Stimulated activated CD4-positive, alpha-beta T cell treated with anti-CD3 and anti-CD28 coated beads, TNF-alpha, amount 100 ng/mL, for 1 hour (primary cell): ENCODE data around the gene ANKS1B.
"Not testable (repeated sequence)": the region's sequence is repeated elsewhere in the genome, so short reads cannot be mapped to it uniquely, and the experiment has no call there.

ENCODE experiments used
- DNase-seq, 3 donors: peaks; one replicate each; pipeline ENCODE4 v3.0.0-alpha.2; 2020; ENCODE audit warnings: low read depth in 3 of 3, low spot score in 1 of 3

The ANKS1B gene

DNA sequence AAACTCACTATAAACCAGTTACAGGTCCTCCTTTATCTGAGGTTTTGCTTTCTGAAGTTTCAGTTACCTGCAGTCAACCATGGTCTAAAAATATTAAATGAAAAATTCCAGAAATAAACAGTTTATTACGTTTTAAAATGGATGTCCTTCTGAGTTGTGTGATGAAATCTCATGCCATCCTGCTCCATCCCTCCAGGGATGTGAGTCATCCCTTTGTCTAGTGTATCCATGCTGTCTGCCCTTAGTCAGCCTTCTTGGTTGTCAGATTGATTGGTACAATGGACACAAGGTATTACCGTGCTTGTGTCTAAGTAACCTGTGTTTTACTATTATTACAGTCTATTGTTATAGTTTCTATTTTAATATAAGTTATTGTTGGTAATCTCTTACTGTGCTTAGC is 1011.3 kb downstream of the ANKS1B start:
- DNase-seq = no peak

DNA sequence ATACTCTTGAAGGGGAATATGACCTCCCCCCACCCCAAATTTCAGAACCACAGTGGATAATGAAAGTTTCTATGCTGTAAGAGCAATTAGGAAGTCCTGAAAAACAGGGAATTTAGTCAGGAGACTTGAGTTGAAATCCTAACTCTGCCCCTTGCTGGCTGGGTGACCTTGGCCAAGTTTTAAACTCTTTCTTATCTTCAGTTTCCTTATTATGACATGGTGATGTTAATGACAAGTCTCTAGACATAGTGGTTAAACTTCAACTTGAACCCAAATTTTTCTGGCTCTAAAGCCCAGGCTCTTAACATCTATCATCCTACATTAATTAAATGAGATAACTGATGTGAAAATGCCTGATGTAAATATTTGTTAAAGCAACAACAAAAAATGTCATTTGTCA is 1013.8 kb downstream of the ANKS1B start:
- no peak for DNase-seq

DNA sequence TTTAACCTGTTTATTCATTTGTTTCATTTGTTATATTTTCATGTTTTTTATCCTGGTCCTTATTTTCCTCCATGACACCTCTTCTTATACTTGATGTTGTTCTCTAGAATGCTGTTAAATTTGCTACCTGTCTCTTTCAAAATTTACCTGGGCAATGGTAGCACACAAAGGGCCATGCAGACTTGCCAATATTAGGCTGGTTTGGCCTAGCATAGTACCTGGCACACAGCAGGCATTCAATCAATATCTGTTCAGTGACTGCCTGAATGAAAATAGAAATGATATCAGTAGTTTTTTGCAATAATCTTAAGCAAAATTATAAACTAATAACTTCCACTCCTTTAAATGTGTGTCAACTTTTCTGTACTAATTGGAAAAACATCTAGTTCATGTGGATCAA is 1014.5 kb downstream of the ANKS1B start:
- no peak for DNase-seq

GRCh38 chr12:98968896-98969295 is 1015.8 kb downstream of the ANKS1B start:
- no peak for DNase-seq

- DNase-seq = not testable (repeated sequence)
Measured at GRCh38 chr12:98957135-98957534, 1027.6 kb downstream of the ANKS1B start.

DNA sequence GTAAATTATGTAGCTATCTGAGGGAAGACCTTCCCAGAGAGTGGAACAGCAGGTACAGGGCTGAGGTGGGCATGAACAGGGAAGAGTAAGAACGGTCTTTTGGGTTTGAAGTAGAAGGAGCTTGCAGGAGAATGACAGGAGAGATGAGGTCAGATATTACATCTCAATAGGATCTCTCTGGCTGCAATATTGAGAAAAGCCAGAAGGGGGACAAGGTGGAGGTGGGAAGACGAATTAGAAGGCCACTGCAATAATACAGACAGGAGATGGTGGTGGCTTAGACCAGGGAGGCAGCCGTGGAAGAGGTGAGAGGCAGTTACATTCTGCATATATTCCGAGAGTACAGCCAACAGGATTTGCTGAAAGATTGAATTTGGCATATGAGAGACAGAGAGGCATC is 1029.5 kb downstream of the ANKS1B start:
- no peak for DNase-seq

DNA sequence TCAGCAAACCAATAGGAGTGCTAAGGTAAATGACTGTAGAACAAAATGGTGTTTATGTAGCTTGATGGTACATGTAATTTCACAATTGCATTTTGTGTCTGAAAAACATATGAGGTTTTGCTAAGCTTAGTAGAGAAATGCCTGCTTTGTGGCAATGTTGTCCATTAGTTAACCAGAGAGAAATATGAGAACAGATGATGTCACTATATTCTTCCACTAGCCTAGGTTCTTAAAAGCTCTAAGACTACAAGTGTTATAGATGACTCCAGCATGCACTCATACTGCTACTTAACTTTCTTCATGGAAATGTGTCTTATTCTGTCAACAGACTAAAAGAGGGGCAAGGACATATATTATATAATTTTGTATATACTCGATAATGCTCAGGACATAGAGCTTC is 1030.2 kb downstream of the ANKS1B start:
- no peak for DNase-seq

DNA sequence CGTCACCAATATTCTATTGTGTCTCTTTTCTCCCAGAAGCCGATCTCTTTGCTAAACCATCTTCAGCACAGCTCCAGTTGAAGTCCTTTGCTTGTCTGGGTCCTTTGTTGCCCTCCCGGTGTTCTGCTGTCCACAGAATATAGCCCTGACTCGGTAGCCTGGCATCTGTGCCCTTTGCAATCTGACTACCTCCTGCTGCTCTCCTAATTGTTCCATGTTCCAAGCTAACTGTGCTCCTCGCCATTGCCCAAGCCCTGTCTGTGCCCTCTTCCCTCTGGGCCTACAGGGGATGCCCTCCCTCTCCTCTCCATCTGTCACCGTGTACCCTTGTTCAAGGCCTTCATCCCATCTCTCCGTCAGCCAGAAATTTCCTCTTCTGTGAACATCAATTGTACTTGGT is 1033.3 kb downstream of the ANKS1B start:
- no peak for DNase-seq

- DNase-seq = no peak
Measured at GRCh38 chr12:98948343-98948949, 1036.3 kb downstream of the ANKS1B start.

DNA sequence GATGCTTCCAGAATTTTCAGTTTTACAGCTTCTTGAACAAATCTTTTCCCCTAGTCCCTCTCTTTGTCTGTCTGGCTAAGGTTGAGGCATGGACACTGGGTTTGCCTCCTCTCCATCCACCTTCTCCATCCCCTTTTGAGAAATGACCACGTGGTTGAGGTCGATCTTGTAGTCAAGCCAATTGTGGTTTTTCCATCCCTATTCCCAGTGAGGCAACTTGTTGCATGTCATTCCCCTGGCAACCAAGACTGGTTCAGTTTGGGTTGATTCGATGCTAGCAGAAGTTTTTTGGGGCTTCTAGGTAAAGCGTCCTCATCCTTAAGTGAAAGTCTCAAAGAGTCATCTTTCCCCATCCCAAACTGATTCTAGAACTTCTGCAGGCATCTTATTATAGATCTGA is 1038.9 kb downstream of the ANKS1B start:
- DNase-seq = no peak

GRCh38 chr12:98939926-98940325 is 1044.8 kb downstream of the ANKS1B start:
- no peak for DNase-seq

DNA sequence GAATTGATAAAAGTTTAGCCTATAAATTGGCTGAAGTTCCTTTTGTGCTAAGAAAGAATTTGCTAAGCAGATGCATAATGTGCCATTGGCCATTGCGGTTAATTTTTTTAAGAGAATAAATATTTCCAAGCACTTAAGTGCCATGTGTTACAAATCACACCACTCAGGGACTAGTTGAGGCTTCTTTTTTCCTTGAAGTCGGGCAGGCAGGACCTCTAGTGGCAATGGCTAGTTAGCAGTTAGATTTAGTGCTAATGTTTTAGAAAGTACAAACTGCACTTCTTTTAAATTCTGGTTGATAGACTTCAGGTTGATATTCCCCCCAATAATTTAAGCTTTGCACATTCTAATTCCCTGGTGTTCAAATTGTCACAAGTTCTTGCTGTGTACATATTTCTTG is 1045.4 kb downstream of the ANKS1B start:
- no peak for DNase-seq

- DNase-seq = no peak
Measured at GRCh38 chr12:98935847-98936246, 1048.9 kb downstream of the ANKS1B start.

DNA sequence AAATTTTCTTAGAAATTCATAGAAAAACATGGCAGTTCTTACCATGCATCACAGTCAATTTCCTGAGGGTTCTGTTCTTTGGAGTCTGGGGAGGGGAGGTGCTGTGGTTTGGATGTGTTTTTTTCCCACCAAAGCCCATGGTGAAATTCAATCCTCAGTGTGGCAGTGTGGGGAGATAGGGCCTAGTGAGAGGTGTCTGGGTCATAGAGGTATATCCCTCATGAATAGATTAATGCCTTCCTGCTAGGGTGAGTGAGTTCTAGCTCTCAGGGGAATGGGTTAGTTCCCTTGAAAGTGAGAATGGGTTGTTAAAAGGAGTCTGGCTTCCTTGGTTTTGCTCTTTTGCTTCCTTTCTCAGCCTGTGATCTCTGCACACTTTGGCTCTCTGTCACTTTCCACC is 1061.9 kb downstream of the ANKS1B start:
- no peak for DNase-seq

- no peak for DNase-seq
Measured at GRCh38 chr12:98918176-98918863, 1066.4 kb downstream of the ANKS1B start.

DNA sequence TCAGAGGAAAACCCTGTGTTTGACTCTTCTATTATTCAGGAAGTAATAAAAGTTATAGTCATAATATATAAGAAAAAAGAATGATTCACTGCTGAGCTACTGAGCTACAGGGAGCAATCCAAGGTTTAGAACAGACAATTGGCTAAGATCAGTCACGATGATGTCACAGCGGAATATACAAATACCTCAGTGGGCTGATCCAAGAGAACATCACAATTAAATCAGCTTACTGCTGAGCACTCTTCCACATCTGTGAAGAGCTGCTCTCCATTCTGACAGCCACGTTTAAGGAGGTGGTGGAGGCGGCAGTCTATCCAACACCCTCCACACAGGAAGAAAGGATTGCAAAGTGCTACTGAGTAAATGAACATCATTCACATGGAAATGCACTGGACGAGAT is 1068.6 kb downstream of the ANKS1B start:
- DNase-seq = no peak

DNA sequence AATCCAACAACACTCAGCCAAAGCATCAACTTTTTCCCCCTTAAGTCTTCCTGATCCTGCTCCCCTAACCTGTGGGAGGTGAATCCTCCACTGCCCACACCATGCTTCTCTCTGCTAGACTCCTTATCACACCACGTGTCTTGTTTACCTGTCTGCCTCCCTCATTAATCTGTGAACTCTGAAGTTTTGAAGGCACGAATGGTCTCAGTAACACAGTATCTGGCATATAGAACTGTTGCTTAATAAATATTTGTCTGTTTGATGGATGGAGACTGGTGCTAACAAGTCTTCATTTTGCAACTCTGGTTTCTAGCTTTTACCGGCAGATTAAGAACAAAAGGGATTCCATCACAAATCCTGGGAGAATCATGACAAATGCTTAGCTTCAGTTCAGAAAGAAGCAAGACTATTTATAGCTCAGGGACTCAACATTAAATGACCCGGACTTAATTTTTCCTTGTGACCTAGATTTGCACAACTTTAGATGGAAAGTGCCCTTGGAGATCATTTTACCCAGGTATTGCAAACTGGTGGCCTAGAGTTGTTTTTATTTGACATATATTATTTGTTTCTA is 1072.2 kb downstream of the ANKS1B start:
- no peak for DNase-seq

GRCh38 chr12:98911396-98911795 is 1073.3 kb downstream of the ANKS1B start:
- DNase-seq = no peak

GRCh38 chr12:98909746-98910145 is 1075.0 kb downstream of the ANKS1B start:
- no peak for DNase-seq

- DNase-seq = no peak
Measured at GRCh38 chr12:98908866-98909265, 1075.9 kb downstream of the ANKS1B start.

GRCh38 chr12:98903875-98904274 is 1080.9 kb downstream of the ANKS1B start:
- DNase-seq = no peak

GRCh38 chr12:98901189-98901588 is 1083.5 kb downstream of the ANKS1B start:
- DNase-seq = no peak

DNA sequence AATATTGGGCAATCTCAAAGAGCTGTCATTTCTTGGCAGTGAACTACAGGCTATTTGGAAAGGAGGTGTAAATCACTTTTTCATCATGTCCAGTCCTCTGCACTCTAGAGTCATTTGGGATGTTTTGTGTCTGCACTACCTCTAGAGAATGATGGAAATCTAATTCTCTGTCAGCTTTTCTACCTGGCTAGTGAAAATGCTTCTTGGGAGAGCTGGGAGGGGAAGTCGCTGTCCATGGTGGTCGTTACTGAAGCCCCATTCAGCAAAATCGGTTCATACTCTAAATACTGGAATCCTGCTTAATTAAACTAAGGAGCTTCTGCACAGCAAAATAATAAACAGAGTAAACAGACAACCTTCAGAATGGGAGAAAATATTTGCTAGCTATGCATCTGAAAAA is 1087.8 kb downstream of the ANKS1B start:
- DNase-seq = no peak
